Measurements from ENCODE around the gene ARHGEF6.

- TF ChIP-seq POLR2A (IDR thresholded peaks at IDR 0.05) (no peak), CTCF (IDR thresholded peaks at IDR 0.05) (no peak)
These were observed 96.6 kb downstream of the ARHGEF6 start for GRCh38 chrX:136684120-136684519.

Data from right lobe of liver (tissue), 4 donors.